ENCODE results near the gene CYREN. TPM values are rescaled to one million over a fixed set of nuclear protein-coding genes. Genes with fewer than 3 reads are reported as not detected.
A peak's percentile ranks its signal among the peaks of the same experiment; 100 is the strongest.
"Not testable (repeated sequence)": the region's sequence is repeated elsewhere in the genome, so short reads cannot be mapped to it uniquely, and the experiment has no call there.

CYREN gene
- total and polyA plus RNA-seq, 7 donors, result 20.6 to 61.2 (median 28.1) TPM

DNA sequence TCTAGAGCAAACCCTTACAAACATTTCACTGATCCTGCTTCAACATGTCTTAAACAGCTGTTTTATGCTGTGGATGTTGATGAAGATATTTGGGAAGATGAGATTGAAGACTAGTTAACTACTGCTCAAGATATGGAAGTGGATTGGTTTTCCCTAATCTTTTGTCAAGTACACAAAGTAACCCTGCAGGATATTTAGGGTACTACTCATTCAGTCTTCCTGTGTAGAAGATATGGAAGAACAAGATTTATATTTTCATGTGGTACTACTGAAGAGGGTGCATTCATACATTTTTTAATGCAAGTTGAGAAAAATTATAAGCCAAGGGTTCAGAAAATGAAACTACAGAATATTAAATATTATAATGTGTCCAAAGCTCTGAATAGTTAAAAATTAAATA lies 40.9 kb downstream of the CYREN start:
- TF ChIP-seq, protein P1, sequence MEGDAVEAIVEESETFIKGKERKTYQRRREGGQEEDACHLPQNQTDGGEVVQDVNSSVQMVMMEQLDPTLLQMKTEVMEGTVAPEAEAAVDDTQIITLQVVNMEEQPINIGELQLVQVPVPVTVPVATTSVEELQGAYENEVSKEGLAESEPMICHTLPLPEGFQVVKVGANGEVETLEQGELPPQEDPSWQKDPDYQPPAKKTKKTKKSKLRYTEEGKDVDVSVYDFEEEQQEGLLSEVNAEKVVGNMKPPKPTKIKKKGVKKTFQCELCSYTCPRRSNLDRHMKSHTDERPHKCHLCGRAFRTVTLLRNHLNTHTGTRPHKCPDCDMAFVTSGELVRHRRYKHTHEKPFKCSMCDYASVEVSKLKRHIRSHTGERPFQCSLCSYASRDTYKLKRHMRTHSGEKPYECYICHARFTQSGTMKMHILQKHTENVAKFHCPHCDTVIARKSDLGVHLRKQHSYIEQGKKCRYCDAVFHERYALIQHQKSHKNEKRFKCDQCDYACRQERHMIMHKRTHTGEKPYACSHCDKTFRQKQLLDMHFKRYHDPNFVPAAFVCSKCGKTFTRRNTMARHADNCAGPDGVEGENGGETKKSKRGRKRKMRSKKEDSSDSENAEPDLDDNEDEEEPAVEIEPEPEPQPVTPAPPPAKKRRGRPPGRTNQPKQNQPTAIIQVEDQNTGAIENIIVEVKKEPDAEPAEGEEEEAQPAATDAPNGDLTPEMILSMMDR (IDR thresholded peaks at IDR 0.05), result no peak
- DNase-seq (no peak), ATAC-seq (no peak)
- Histone ChIP-seq H3K9me3 (no peaks in the 10 kb centered on the region), H3K4me1 (no peaks in the 10 kb centered on the region), H3K27ac (no peak overlapping the region), H3K4me3 (no peak overlapping the region), H3K27me3 (ENCODE audit: insufficient read depth in 3 of 3, low read length in 2 of 3) (no peaks in the 10 kb centered on the region), H3K36me3 (ENCODE audit: insufficient read depth in 1 of 2, low read depth in 1 of 2) (no peaks in the 10 kb centered on the region)
- intact Hi-C loops (cut with DNase I), result no loop called here

DNA sequence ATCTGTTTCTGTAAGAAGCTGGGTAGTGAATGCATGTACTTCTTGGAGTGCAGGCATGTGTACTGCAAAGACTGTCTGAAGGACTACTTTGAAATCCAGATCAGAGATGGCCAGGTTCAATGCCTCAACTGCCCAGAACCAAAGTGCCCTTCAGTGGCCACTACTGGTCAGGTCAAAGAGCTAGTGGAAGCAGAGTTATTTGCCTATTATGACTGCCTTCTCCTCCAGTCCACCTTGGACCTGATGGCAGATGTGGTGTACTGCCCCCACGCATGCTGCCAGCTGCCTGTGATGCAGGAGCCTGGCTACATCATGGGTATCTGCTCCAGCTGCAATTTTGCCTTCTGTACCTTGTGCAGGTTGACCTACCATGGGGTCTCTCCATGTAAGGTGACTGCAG lies 41.6 kb downstream of the CYREN start:
- Histone ChIP-seq H3K27me3 (ENCODE audit: insufficient read depth in 3 of 3, low read length in 2 of 3) (no peaks in the 10 kb centered on the region), H3K9me3 (no peaks in the 10 kb centered on the region), H3K36me3 (ENCODE audit: insufficient read depth in 1 of 2, low read depth in 1 of 2) (no peaks in the 10 kb centered on the region), H3K27ac (no peak overlapping the region), H3K4me1 (no peaks in the 10 kb centered on the region), H3K4me3 (no peak overlapping the region)
- TF ChIP-seq, protein P1 (IDR thresholded peaks at IDR 0.05), result no peak
- intact Hi-C loops (cut with DNase I), result no loop called here
- 89 to 100% (median 100%) methylated on average over 1 of the region's 1 CpG for WGBS, 3 donors
- DNase-seq, result no peak
- no peak for ATAC-seq

DNA sequence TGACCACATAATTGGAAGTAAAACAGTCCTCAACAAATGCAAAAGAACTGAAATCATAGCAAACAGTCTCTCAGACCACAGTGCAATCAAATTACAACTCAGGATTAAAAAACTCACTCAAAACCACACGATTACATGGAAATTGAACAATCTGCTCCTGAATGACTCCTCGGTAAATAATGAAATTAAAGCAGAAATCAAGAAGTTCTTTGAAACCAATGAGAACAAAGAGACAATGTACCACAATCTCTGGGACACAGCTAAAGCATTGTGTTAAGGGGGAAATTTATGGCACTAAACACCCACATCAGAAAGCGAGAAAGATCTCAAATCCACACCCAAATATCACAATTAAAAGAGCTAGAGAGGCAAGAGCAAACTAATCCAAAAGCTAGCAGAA lies 45.9 kb downstream of the CYREN start:
- H3K36me3 ChIP-seq (ENCODE audit: insufficient read depth in 1 of 2, low read depth in 1 of 2); ATAC-seq; intact Hi-C loops (cut with DNase I); H3K4me3 ChIP-seq; H3K27ac ChIP-seq; H3K9me3 ChIP-seq; H3K27me3 ChIP-seq (ENCODE audit: insufficient read depth in 3 of 3, low read length in 2 of 3); DNase-seq; H3K4me1 ChIP-seq: not testable (repeated sequence)
- WGBS, 3 donors, result 85 to 89% (median 86%) methylated on average over 3 of the region's 3 CpGs

DNA sequence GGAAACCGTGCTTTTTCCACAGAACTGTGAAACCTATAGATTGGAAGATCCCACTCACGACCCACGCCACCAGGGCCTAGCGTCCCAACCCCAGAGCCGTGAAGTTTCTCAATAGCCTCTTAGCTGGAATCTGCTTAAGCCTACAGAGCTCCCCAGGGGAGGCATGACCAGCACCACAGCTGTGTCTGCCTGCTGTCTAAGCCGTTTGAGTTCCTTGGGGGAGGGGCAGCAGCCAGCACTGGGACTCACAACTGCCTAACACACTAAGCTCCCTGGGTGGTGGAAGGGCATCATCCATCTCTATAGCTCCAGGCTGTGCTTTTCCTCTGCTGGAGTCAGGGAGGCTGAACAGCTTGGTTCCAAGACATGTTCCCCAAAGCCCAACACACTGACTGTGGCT lies 48.6 kb downstream of the CYREN start:
- H3K4me1 ChIP-seq, result no peaks in the 10 kb centered on the region
- no peak overlapping the region for H3K27ac ChIP-seq
- H3K9me3 ChIP-seq, result no peaks in the 10 kb centered on the region
- TF ChIP-seq, protein P1 (IDR thresholded peaks at IDR 0.05), result no peak
- WGBS, 3 donors, result 56 to 76% (median 70%) methylated on average over 6 of the region's 6 CpGs
- DNase-seq (peak in 1 of 2 donors; percentile 59), ATAC-seq (peak in 1 of 4 donors; percentile 30)
- intact Hi-C loops (cut with DNase I), result no loop called here
- no peak overlapping the region for H3K4me3 ChIP-seq
- no peaks in the 10 kb centered on the region for H3K27me3 ChIP-seq (ENCODE audit: insufficient read depth in 3 of 3, low read length in 2 of 3)
- H3K36me3 ChIP-seq (ENCODE audit: insufficient read depth in 1 of 2, low read depth in 1 of 2), result no peaks in the 10 kb centered on the region

DNA sequence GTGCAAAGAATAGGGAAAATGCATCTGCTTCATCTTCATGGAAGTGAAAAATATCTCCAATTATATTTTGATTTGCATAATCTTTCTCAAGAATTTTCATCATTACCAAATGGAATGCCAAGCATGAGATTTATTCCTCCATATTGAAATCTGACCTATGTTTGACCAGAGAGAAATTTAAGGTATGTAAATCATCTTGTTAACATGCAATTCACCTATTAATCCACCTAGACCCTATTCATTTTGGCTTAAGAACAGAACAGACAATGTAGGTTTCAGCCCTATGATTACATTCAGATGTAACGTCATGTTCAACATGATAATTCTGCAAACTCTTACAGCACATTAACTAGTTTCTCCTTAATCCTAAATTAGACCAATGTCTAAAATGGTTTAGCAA lies 53.4 kb downstream of the CYREN start:
- no peak overlapping the region for H3K4me3 ChIP-seq
- WGBS, 3 donors, result 91 to 100% (median 95%) methylated on average over 1 of the region's 1 CpG
- TF ChIP-seq, protein P1 (IDR thresholded peaks at IDR 0.05), result no peak
- DNase-seq (no peak), ATAC-seq (no peak)
- no peaks in the 10 kb centered on the region for H3K36me3 ChIP-seq (ENCODE audit: insufficient read depth in 1 of 2, low read depth in 1 of 2)
- H3K4me1 ChIP-seq, result no peaks in the 10 kb centered on the region
- H3K27ac ChIP-seq, result no peak overlapping the region
- no peaks in the 10 kb centered on the region for H3K27me3 ChIP-seq (ENCODE audit: insufficient read depth in 3 of 3, low read length in 2 of 3)
- H3K9me3 ChIP-seq, result no peaks in the 10 kb centered on the region
- intact Hi-C loops (cut with DNase I), result no loop called here

Other genes starting within 250 kb of the CYREN start
- gene AGBL3, start 184.2 kb downstream of the CYREN start, total RNA-seq, result 1 to 10 TPM; 1.1 to 3.5 (median 2.3) TPM
- gene AGBL3, start 184.2 kb downstream of the CYREN start, polyA plus RNA-seq, result 1 to 10 TPM in 1 of 3 donors, under 1 TPM in 2; 0.51 to 1.3 (median 0.76) TPM
- gene TMEM140, start 22.6 kb downstream of the CYREN start, total RNA-seq, result 100 to 1,000 TPM in 1 of 4 donors, 10 to 100 TPM in 3; 67.0 to 106 (median 74.0) TPM
- 10 to 100 TPM; 25.4 to 62.1 (median 52.5) TPM for gene TMEM140, start 22.6 kb downstream of the CYREN start, polyA plus RNA-seq
- gene WDR91, start 40.8 kb upstream of the CYREN start, total RNA-seq, result 10 to 100 TPM in 1 of 4 donors, 1 to 10 TPM in 3; 4.8 to 23.6 (median 8.5) TPM
- 1 to 10 TPM; 2.7 to 4.0 (median 2.8) TPM for gene WDR91, start 40.8 kb upstream of the CYREN start, polyA plus RNA-seq
- not detected for gene STRA8, start 63.1 kb upstream of the CYREN start, total RNA-seq
- not detected for gene STRA8, start 63.1 kb upstream of the CYREN start, polyA plus RNA-seq

Data from psoas muscle (tissue), 8 donors.